ENCODE measurements around the gene CAPZB. TPM values are rescaled to one million over a fixed set of nuclear protein-coding genes. Genes with fewer than 3 reads are reported as not detected.

The CAPZB gene
- total RNA-seq = 95.8 and 153 TPM in 2 replicates

DNA sequence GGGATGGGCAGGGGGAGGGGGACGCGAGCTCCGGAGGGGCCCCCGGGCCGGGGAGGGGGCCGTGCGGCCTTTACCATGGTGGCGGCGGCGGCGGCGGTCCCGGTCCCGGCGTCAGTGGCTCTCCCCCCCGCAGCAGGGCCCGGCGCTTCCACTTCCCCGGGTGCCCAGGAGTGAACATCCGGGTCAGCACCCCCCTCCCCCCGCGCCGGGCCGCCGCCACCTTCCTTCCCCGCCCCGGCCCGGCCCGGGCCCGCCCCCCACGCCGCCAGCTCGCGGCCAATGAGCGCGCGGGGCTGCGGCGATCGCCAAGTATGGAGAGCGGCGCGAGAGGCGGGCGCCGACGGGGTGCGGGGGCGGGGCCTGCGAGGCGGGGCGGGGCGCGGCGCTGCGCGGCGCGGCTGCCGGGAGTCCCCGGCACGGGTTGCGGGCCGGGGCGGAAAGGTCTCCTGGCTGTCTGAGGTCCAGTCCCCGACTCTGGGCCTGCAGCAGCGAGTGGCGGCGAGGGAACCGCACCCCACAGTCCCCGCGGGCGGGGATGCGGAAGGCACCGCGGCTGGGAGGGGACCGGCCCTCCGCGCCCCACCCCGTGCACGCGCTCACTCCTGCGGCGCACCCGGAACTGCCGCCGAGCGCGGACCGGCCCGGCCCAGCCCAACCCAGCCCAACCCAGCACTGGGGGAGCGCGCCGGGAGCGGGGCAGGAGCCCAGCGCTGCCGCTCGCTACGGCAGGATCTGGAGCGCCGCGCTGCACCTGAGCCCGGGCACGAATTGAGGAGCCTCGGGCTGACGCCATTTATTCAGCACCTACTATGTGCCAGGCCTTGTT, at the start of gene CAPZB:
TSS of gene CAPZB (minus strand) at position 178 of the 826 bp plus-strand sequence. CDS start at position 77, 101 bp downstream.

DNA sequence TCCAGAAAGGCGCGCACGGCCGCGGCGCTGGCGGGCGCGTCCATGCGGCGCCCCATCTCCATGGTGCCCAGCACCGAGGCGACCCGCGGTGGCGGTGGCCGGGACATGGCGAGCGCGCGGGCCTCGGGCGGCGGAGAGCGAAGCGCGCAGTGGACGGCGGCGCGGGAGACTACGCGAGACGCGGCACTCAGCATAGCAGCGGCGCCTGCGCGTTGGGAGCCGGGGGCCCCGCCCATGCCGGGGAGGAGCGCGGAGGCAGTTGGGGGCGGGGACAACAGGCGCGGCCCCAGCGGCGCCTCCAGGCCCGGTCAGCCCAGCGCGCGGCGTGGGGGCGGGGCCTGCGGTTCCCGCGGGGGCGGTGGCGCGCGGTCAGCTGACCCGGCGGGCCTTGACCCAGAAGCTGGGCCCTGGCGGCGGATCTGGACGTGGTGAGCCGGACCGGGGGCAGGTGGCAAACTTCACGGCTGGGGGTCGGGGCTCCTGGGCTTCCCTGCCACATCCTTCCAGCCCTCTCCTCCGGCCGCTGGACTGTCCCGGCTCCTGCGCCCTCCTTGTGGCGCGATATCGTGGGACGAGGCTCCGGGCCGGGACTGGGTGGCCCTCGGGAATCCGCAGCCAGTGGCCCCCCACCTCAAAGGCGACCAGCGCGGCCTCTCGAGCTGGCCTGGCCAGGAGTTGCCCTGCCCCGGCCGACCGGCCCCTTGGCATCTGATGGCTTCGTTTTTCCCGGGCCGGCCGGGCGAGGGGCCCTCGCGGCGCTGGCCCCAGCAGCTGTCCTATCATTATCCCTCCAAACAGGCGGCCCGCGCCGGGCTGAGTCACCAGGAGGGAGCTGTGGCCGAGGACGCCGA, 173.2 kb downstream of the CAPZB start, which contains the start of the genes AKR7A2 and SLC66A1:
TSS of gene AKR7A2 (minus strand) at position 214 of the 851 bp plus-strand sequence. CDS start at position 194, 20 bp downstream.
TSS of gene SLC66A1 (plus strand) at position 396 of the 851 bp plus-strand sequence. CDS start 5,352 bp downstream, outside the sequence.

Small RNA genes lying within 50 kb of the gene (small RNA-seq; reads per million reads assigned to genes)
- gene RN7SL277P = 0.12 reads per million
- gene RNU4-28P = not detected
- gene RNU6-1099P = not detected

Other genes starting within 250 kb of the CAPZB start
- gene EMC1, start 234.0 kb downstream of the CAPZB start, total RNA-seq = 42.0 and 81.1 TPM in 2 replicates
- 13.3 and 17.2 TPM in 2 replicates for gene MRTO4, start 233.7 kb downstream of the CAPZB start, total RNA-seq
- gene AKR7A3, start 196.8 kb downstream of the CAPZB start, total RNA-seq = 0.11 and 0.79 TPM in 2 replicates
- 55.0 and 72.8 TPM in 2 replicates for gene AKR7A2, start 173.4 kb downstream of the CAPZB start, total RNA-seq
- 24.7 and 24.8 TPM in 2 replicates for gene SLC66A1, start 173.2 kb downstream of the CAPZB start, total RNA-seq
- 11.0 and 26.6 TPM in 2 replicates for gene NBL1, start 158.8 kb upstream of the CAPZB start, total RNA-seq
- not detected in 2 replicates for gene HTR6, start 179.3 kb upstream of the CAPZB start, total RNA-seq